ENCODE data around the gene NINL.
"Not testable (repeated sequence)": the region's sequence is repeated elsewhere in the genome, so short reads cannot be mapped to it uniquely, and the experiment has no call there.

The NINL gene

GRCh38 chr20:25561771-25562170 lies 23.6 kb downstream of the NINL start:
- not testable (repeated sequence) for H3K27ac ChIP-seq; DNase-seq (ENCODE audit: low read depth, low spot score)

GRCh38 chr20:25553819-25554296 lies 31.5 kb downstream of the NINL start:
- no peak for DNase-seq (ENCODE audit: low read depth, low spot score)
- no peak overlapping the region for H3K27ac ChIP-seq

GRCh38 chr20:25552977-25553376 lies 32.4 kb downstream of the NINL start:
- H3K27ac ChIP-seq = no peak overlapping the region
- DNase-seq (ENCODE audit: low read depth, low spot score) = no peak

- H3K27ac ChIP-seq = no peak overlapping the region
- DNase-seq (ENCODE audit: low read depth, low spot score) = no peak
These were observed 33.7 kb downstream of the NINL start for GRCh38 chr20:25551413-25552215.

GRCh38 chr20:25550645-25551337 lies 34.5 kb downstream of the NINL start:
- not testable (repeated sequence) for DNase-seq (ENCODE audit: low read depth, low spot score); H3K27ac ChIP-seq

- H3K27ac ChIP-seq = no peak overlapping the region
- no peak for DNase-seq (ENCODE audit: low read depth, low spot score)
These were observed 35.4 kb downstream of the NINL start for GRCh38 chr20:25549843-25550477.

- DNase-seq (ENCODE audit: low read depth, low spot score) = no peak
These were observed 36.1 kb downstream of the NINL start for GRCh38 chr20:25549172-25549773.

GRCh38 chr20:25548613-25549086 lies 36.7 kb downstream of the NINL start:
- H3K27ac ChIP-seq = no peak overlapping the region
- no peak for DNase-seq (ENCODE audit: low read depth, low spot score)

More at GRCh38 chr20:25549172-25549773, 36.1 kb downstream of the NINL start:
- H3K27ac ChIP-seq = no peak overlapping the region

GRCh38 chr20:25547999-25548398 lies 37.3 kb downstream of the NINL start:
- no peak for DNase-seq (ENCODE audit: low read depth, low spot score)
- no peak overlapping the region for H3K27ac ChIP-seq

- no peak for DNase-seq (ENCODE audit: low read depth, low spot score)
These were observed 38.3 kb downstream of the NINL start for GRCh38 chr20:25547063-25547462.

GRCh38 chr20:25546048-25546447 lies 39.3 kb downstream of the NINL start:
- H3K27ac ChIP-seq = no peak overlapping the region
- no peak for DNase-seq (ENCODE audit: low read depth, low spot score)

More at GRCh38 chr20:25547063-25547462, 38.3 kb downstream of the NINL start:
- no peak overlapping the region for H3K27ac ChIP-seq

- no peak for DNase-seq (ENCODE audit: low read depth, low spot score)
- H3K27ac ChIP-seq = no peak overlapping the region
These were observed 40.2 kb downstream of the NINL start for GRCh38 chr20:25545171-25545570.

- H3K27ac ChIP-seq = no peak overlapping the region
- DNase-seq (ENCODE audit: low read depth, low spot score) = no peak
These were observed 40.6 kb downstream of the NINL start for GRCh38 chr20:25544734-25545133.

GRCh38 chr20:25544311-25544710 lies 41.0 kb downstream of the NINL start:
- DNase-seq (ENCODE audit: low read depth, low spot score) = no peak
- H3K27ac ChIP-seq = no peak overlapping the region

GRCh38 chr20:25543068-25543467 lies 42.3 kb downstream of the NINL start:
- no peak for DNase-seq (ENCODE audit: low read depth, low spot score)

GRCh38 chr20:25541676-25542075 lies 43.7 kb downstream of the NINL start:
- DNase-seq (ENCODE audit: low read depth, low spot score) = no peak
- H3K27ac ChIP-seq = no peak overlapping the region

More at GRCh38 chr20:25543068-25543467, 42.3 kb downstream of the NINL start:
- no peak overlapping the region for H3K27ac ChIP-seq

GRCh38 chr20:25539742-25540672 lies 45.3 kb downstream of the NINL start:
- DNase-seq (ENCODE audit: low read depth, low spot score) = no peak

GRCh38 chr20:25538838-25539665 lies 46.3 kb downstream of the NINL start:
- no peak overlapping the region for H3K27ac ChIP-seq
- no peak for DNase-seq (ENCODE audit: low read depth, low spot score)

More at GRCh38 chr20:25539742-25540672, 45.3 kb downstream of the NINL start:
- H3K27ac ChIP-seq = no peak overlapping the region
